ENCODE results near the gene AP1M2.
A peak's percentile ranks its signal among the peaks of the same experiment; 100 is the strongest.
"Not testable (repeated sequence)": the region's sequence is repeated elsewhere in the genome, so short reads cannot be mapped to it uniquely, and the experiment has no call there.

The AP1M2 gene

DNA sequence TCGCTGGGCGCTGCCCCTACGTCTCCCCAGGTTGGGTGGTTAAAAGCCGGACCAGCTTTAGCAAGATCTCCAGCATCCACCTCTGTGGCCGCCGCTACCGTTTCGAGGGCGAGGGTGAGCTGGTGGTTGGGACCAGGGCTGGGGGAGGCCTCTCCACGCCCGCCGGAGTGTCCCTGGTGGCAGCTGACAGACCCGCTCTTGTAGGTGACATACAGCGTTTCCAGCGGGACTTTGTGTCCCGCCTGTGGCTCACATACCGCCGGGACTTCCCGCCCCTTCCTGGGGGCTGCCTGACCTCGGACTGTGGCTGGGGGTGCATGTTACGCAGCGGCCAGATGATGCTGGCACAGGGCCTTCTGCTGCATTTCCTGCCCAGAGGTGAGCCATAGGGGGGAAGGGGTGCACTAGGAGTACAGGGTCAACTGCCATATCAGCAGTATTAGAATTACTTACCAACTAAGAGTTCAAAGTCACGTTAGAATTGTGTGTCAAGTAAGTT is 42.3 kb downstream of the AP1M2 start:
- no peaks in the 10 kb centered on the region for H3K9me3 Mint-ChIP-seq
- peaks cover 5% of the 10 kb centered on the region for H3K4me1 Mint-ChIP-seq
- H3K4me3 Mint-ChIP-seq = peak overlapping the region; percentile 90 to 95 (median 94)
- TF ChIP-seq CTCF (IDR thresholded peaks at IDR 0.05; ENCODE audit: unreplicated experiment in 3 of 3) = no peak
- H3K27ac Mint-ChIP-seq = peak overlapping the region; percentile 34 to 76 (median 48)
- peaks cover 19% of the 10 kb centered on the region for H3K36me3 Mint-ChIP-seq (ENCODE audit: low read depth)
- H3K27me3 Mint-ChIP-seq (ENCODE audit: low read depth) = no peaks in the 10 kb centered on the region

DNA sequence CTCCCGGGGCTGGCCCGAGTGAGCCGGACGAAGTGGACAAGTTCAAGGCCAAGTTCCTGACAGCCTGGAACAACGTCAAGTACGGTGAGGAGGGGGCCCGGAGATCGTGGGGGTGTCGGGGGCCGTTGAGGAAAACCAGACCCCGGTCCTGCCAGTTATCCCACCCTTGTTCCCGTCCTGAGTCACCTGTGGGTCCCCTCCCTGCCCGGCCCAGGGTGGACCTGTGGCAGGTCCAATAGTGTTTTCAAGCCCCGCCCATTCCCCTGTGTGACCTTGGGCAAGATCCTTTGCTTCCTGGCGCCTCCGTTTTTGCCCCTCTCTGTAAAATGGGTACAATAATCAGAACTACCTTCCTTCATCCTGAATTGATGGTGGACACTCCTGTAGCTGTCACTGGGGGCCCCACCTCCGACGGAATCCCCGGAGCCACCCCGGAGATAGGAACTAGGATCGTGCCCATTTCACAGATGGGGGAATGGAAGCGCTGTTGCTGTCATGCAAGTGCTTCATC is 42.8 kb downstream of the AP1M2 start:
- peak overlapping the region; percentile 90 to 95 (median 94) for H3K4me3 Mint-ChIP-seq
- peaks cover 5% of the 10 kb centered on the region for H3K4me1 Mint-ChIP-seq
- H3K27me3 Mint-ChIP-seq (ENCODE audit: low read depth) = no peaks in the 10 kb centered on the region
- no peak for TF ChIP-seq CTCF (IDR thresholded peaks at IDR 0.05; ENCODE audit: unreplicated experiment in 3 of 3)
- peak overlapping the region; percentile 34 to 76 (median 62) for H3K27ac Mint-ChIP-seq
- H3K36me3 Mint-ChIP-seq (ENCODE audit: low read depth) = peaks cover 15% of the 10 kb centered on the region
- no peaks in the 10 kb centered on the region for H3K9me3 Mint-ChIP-seq

- Mint-ChIP-seq H3K27ac (peak within 1 kb of the TSS; percentile 35 to 76 (median 68)), H3K4me3 (peak within 1 kb of the TSS; percentile 90 to 95 (median 94)), H3K4me1 (peaks cover 5% of the 10 kb centered on the region), H3K36me3 (ENCODE audit: low read depth) (peaks cover 9% of the 10 kb centered on the region), H3K9me3 (no peaks in the 10 kb centered on the region), H3K27me3 (ENCODE audit: low read depth) (no peaks in the 10 kb centered on the region)
- no peak for TF ChIP-seq CTCF (IDR thresholded peaks at IDR 0.05; ENCODE audit: unreplicated experiment in 3 of 3)
These were observed 43.5 kb downstream of the AP1M2 start, which contains the start of gene ATG4D for GRCh38 chr19:10543420-10544241. Gene ATG4D (plus strand): TSS chr19:10543904. CDS start chr19:10544091, 187 bp downstream.

GRCh38 chr19:10543059-10543419 is 44.1 kb downstream of the AP1M2 start:
- no peak for TF ChIP-seq CTCF (IDR thresholded peaks at IDR 0.05; ENCODE audit: unreplicated experiment in 3 of 3)
- H3K36me3 Mint-ChIP-seq (ENCODE audit: low read depth) = peaks cover 3% of the 10 kb centered on the region
- H3K4me1 Mint-ChIP-seq = peaks cover 5% of the 10 kb centered on the region
- no peaks in the 10 kb centered on the region for H3K27me3 Mint-ChIP-seq (ENCODE audit: low read depth)
- peak overlapping the region; percentile 73 to 89 (median 88) for H3K4me3 Mint-ChIP-seq
- H3K27ac Mint-ChIP-seq = peak overlapping the region; percentile 35 to 68 (median 50)
- no peaks in the 10 kb centered on the region for H3K9me3 Mint-ChIP-seq

DNA sequence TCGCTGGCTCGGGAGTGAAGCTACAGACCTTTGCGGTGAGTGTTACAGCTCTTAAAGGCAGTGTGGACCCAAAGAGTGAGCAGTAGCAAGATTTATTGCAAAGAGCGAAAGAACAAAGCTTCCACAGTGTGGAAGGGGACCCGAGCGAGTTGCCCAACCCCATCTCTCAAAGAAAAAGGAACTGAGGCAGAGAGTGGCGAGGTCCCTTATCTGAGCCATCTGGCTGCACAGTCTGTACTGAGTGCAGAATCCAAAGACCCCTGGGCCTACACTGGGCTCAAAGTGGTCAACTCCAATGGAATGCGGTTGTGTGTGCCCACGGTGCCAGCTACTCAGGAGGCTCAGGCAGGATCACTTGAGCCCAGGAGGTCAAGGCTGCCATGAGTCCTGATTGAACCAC is 48.1 kb downstream of the AP1M2 start:
- not testable (repeated sequence) for H3K36me3 Mint-ChIP-seq (ENCODE audit: low read depth); H3K4me1 Mint-ChIP-seq; H3K27me3 Mint-ChIP-seq (ENCODE audit: low read depth); H3K27ac Mint-ChIP-seq; H3K9me3 Mint-ChIP-seq
- peak overlapping the region in 1 of 3 experiments; percentile 14 for H3K4me3 Mint-ChIP-seq

DNA sequence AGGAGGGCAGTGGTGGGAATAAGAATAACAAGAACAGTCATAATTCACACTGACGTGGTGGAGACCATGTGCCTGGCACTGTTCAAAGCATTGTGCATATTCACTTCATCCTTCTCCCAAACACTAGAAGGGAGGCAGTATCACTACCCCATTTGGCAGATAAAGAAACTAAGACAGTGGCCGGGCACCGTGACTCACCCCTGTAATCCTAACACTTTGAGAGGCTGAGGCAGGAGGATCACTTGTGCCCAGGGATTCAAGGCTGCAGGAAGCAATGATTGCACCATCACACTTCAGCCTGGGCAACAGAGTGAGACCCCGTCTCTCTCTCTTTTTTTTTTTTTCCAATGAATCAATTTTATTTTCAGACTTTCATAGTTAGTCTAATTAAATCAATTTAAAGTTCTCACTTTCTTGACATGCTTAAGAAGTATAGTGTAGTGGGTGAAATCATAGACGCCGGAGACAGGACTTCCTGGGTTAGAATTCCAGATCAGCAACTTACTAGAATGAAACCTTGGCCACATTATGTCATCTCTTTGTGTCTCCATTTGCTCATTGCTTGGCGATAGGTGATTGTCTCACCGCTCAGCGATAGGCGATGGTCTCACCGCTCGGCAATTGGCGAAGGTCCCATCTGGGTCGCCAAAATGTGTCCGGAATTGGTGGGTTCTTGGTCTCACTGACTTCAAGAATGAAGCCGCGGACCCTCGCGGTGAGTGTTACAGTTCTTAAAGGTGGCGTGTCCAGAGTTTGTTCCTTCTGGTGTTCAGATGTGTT is 48.7 kb downstream of the AP1M2 start:
- no peak for TF ChIP-seq CTCF (IDR thresholded peaks at IDR 0.05; ENCODE audit: unreplicated experiment in 3 of 3)
- Mint-ChIP-seq H3K9me3 (no peaks in the 10 kb centered on the region), H3K27me3 (ENCODE audit: low read depth) (no peaks in the 10 kb centered on the region), H3K27ac (no peak overlapping the region), H3K36me3 (ENCODE audit: low read depth) (no peaks in the 10 kb centered on the region), H3K4me1 (peaks cover 5% of the 10 kb centered on the region), H3K4me3 (peak overlapping the region in 1 of 3 experiments; percentile 14)
